Measurements from ENCODE around the gene METTL9. TPM values are rescaled to one million over a fixed set of nuclear protein-coding genes. Genes with fewer than 3 reads are reported as not detected.

METTL9 gene
- total RNA-seq, 1 experiment from 2014 or later, result 125 TPM

DNA sequence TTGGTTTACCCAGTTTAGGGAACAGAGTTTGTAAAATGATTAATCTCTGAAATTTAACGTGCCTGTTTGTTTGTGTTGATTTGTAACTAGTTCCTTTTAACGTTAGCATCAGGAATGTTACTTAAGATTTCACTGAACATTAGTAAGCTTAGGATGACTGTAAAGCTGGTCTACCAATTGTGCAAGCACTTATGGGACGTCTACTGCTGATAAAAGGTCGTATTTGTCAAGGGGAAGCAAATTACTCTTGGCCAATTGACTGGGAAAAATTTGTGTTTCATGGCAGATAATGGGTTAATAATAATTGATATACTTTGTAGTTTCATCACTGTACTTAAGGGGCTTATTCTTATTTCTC, 11.8 kb downstream of the METTL9 start:
- H3K27me3 ChIP-seq, result no peaks in the 10 kb centered on the region
- no peak overlapping the region for H3K4me3 ChIP-seq
- H3K27ac ChIP-seq, result no peak overlapping the region
- no peaks in the 10 kb centered on the region for H3K9me3 ChIP-seq (replicated peaks)
- H3K36me3 ChIP-seq, result peaks cover 4% of the 10 kb centered on the region; the same call in 1 of the 2 replicates
- H3K4me1 ChIP-seq, result no peaks in the 10 kb centered on the region
- no peak for DNase-seq

DNA sequence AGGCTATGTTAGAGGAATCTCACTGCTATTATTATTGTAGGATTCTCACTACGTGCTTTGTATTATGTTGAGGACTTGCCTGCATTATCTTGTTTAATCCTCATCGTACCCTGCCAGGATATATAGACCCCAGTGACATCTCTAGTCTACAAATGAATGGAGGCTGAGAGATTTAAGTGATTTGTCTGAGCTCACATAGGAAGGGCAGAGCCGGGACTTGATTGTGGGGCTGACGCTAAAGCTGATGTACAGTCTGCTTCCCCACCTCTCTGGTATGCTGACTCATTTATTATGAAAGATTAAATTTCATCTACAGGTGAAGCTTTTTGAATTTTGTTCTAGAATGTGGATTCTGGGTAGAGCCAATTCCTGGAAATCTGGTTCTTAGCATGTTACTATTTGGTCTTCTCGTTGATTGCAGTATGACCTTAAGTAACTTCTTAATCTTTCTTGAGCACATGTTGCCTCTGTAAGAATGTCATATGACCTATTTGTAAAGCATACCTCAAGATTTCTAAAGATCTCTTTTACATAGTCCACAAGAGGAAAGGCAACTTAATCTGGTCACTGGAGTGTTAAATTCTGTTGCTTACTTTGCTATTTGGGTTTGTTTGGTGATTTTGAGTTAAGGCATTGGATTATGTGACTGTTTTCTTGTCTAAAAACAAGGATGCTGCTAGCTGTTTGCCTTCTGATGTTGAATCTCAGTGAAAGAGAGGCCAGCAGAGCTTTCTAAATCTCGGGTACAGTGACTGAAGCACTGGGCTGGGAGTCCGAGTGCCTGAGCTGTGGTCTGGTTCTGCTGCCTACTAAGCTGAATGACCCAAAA, 12.4 kb downstream of the METTL9 start:
- Histone ChIP-seq H3K4me1 (no peaks in the 10 kb centered on the region), H3K4me3 (no peak overlapping the region), H3K36me3 (peaks cover 4% of the 10 kb centered on the region; the same call in 1 of the 2 replicates), H3K27me3 (no peaks in the 10 kb centered on the region), H3K27ac (no peak overlapping the region), H3K9me3 (replicated peaks) (no peaks in the 10 kb centered on the region)
- no peak for DNase-seq

DNA sequence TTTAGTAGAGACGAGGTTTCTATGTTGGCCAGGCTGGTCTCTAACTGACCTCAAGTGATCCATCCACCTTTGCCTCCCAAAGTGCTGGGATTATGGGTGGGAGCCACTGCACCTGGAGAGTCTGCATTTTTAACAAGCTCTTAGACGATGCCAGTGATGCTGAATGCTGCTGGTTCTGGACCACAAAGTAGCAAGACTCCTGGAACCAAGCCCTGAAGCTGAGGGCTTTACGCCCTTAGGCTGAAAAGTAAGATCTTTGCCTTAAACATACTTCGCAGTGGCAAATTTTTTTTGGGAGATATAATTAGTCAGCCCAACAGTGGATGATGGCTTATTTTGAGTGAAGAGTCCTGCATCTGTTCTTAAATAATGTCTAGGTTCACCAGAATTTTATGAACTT, 14.0 kb downstream of the METTL9 start:
- no peak for DNase-seq
- no peak overlapping the region for H3K4me3 ChIP-seq
- no peaks in the 10 kb centered on the region for H3K9me3 ChIP-seq (replicated peaks)
- H3K36me3 ChIP-seq, result peaks cover 7% of the 10 kb centered on the region; the same call in 1 of the 2 replicates
- H3K4me1 ChIP-seq, result no peaks in the 10 kb centered on the region
- no peaks in the 10 kb centered on the region for H3K27me3 ChIP-seq
- no peak overlapping the region for H3K27ac ChIP-seq

DNA sequence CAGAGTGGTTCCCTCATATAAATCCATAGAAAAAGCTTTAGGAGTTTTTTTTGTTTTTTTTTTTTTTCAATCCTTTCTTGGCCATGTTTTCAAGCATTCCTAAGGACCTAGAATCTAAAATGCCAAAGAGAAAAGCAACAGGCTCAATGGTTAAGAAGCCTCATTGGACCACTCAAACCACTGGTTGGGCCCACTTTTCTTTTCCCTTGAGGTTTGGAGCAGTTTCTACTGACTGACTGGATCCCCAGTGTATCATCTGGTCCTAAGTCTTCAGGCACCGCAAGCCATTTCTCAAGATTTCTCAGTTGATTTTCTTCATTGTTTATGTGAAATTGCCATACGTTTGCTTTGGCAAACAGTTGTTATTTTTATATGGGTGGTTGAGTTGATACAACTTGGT, 14.4 kb downstream of the METTL9 start:
- H3K27ac ChIP-seq, result no peak overlapping the region
- no peaks in the 10 kb centered on the region for H3K27me3 ChIP-seq
- H3K36me3 ChIP-seq, result peaks cover 7% of the 10 kb centered on the region; the same call in 1 of the 2 replicates
- H3K4me3 ChIP-seq, result no peak overlapping the region
- no peak for DNase-seq
- no peaks in the 10 kb centered on the region for H3K9me3 ChIP-seq (replicated peaks)
- H3K4me1 ChIP-seq, result no peaks in the 10 kb centered on the region

DNA sequence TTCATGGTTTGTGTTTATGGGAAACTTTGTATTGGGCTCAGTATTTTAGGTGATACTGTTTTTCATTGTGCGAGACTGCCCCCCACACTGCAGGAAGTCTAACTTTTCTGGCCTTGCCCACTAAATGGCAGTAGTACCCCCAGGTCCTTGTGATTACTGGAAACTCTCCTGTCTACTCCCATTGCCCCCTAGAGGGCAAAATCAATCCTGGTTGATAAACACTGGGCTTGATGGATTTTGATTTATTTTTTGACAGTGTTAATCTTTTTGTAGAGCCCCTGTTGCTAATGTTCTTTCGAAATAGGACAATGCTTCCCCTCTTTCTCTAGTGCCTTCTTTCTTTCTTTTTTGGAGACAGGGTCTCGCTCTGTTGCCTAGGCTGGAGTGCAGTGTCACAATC, 15.5 kb downstream of the METTL9 start:
- Histone ChIP-seq H3K4me3 (no peak overlapping the region), H3K36me3 (peaks cover 7% of the 10 kb centered on the region; the same call in 1 of the 2 replicates), H3K4me1 (no peaks in the 10 kb centered on the region), H3K27me3 (no peaks in the 10 kb centered on the region), H3K27ac (no peak overlapping the region), H3K9me3 (replicated peaks) (no peaks in the 10 kb centered on the region)
- no peak for DNase-seq

DNA sequence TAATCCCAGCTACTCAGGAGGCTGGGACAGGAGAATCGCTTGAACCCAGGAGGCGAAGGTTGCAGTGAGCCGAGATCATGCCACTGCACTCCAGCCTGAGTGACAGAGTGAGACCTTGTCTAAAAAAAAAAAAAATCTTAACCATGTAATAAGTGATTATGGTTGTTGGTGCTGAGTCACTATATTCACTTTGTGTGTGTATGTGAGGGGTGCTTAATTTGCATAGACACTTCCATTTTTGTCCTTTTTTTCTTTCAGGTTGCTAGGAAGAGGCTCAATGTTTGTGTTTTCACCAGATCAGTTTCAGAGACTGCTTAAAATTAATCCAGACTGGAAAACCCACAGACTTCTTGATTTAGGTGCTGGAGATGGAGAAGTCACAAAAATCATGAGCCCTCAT, 18.2 kb downstream of the METTL9 start:
- Histone ChIP-seq H3K4me3 (no peak overlapping the region), H3K36me3 (peaks cover 14% of the 10 kb centered on the region), H3K27ac (no peak overlapping the region), H3K4me1 (no peaks in the 10 kb centered on the region), H3K9me3 (replicated peaks) (no peaks in the 10 kb centered on the region), H3K27me3 (no peaks in the 10 kb centered on the region)
- no peak for DNase-seq

DNA sequence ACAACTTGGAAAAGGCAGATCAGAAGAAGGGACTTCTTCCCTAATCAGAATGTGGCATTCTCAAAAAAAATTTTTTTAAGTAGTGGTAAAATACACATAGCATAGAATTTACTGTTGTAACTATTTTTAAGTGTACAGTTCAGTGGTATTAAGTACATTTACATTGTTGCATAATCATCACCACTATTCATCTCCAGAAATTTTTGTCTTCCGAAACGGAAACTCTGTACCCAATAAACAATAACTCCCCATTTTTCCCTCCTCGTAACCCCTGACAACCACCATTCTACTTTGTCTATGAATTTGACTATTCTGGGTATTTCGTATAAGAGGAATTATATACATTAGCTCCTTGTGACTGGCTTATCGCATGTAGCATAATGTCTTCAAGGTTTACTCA, 18.9 kb downstream of the METTL9 start:
- H3K27me3 ChIP-seq, result no peaks in the 10 kb centered on the region
- H3K4me1 ChIP-seq, result no peaks in the 10 kb centered on the region
- no peaks in the 10 kb centered on the region for H3K9me3 ChIP-seq (replicated peaks)
- no peak for DNase-seq
- H3K36me3 ChIP-seq, result peaks cover 14% of the 10 kb centered on the region
- H3K4me3 ChIP-seq, result no peak overlapping the region
- no peak overlapping the region for H3K27ac ChIP-seq

DNA sequence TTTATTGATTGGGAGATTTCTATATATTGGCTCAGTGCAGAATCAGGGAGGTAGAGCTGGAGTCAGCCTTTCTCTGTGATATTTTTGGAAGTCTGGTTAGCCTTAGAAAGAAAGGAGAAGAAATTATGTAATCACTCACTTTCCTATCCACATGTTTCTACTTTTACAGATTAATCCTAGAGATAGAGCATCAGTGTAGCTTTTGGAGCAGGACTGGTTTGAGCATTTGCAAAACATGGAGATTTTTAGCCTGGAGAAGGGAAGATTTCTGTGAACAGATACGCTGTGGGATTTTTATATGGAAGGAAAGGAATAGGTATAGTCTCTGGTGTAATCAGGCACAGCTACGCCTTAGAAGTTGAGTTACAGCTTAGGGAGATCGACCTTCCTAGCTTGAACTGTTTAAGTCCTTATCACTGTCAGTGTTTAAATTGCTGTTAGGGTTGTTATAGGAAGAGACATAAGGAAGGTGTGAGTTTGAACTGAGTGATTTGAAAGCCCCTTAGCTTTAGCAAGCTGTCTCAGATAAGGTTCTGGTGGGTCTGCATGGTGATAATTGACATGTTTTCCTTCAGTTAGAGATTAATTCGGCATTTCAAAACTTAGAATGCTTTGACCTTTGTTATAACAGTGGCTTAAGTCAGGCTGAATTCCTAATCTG, 20.5 kb downstream of the METTL9 start:
- no peak for DNase-seq
- Histone ChIP-seq H3K4me3 (no peak overlapping the region), H3K27ac (no peak overlapping the region), H3K4me1 (no peaks in the 10 kb centered on the region), H3K27me3 (no peaks in the 10 kb centered on the region), H3K36me3 (peaks cover 10% of the 10 kb centered on the region), H3K9me3 (replicated peaks) (no peaks in the 10 kb centered on the region)

DNA sequence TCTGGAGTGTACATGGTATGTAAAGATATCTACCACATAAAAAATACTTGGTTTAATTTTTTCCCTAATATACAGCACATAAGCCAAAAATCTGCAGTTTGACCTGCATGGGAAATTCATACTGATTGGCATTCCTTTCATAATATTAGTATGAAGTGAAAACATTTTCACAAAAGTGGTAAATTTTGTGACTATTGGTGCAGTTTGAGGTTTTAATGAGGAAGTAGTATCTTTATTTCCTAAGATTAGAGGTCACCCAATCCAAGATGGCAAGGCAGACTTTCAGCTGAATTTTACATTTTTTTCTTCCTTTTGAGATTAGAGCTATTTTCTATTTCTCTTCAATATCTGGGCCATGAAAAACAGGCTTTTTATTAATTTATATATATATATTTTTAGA, 21.2 kb downstream of the METTL9 start:
- H3K9me3 ChIP-seq (replicated peaks), result no peaks in the 10 kb centered on the region
- DNase-seq, result no peak
- no peak overlapping the region for H3K27ac ChIP-seq
- no peaks in the 10 kb centered on the region for H3K27me3 ChIP-seq
- H3K4me1 ChIP-seq, result no peaks in the 10 kb centered on the region
- no peak overlapping the region for H3K4me3 ChIP-seq
- H3K36me3 ChIP-seq, result peaks cover 10% of the 10 kb centered on the region

DNA sequence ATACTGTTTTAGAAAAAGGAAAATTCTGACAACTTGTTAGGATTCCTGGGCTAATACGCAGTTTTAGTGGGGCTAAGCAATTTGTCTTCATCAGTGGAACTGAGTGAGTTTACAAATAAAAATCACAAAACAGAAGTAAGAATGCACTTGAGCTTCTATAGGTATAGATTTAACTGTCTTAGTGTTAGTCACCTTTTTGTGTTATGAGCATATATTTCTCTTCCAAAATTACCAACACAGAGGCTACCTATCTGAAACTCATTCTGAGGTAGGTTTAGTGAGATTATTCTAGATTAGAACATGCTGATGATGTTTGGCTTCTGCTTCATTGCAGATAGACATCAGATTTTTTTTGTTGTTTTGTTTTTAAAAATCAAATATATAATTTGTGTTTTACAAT, 23.2 kb downstream of the METTL9 start:
- Histone ChIP-seq H3K4me1 (no peaks in the 10 kb centered on the region), H3K27ac (no peak overlapping the region), H3K27me3 (no peaks in the 10 kb centered on the region), H3K4me3 (no peak overlapping the region), H3K36me3 (peaks cover 10% of the 10 kb centered on the region), H3K9me3 (replicated peaks) (no peaks in the 10 kb centered on the region)
- DNase-seq, result no peak

DNA sequence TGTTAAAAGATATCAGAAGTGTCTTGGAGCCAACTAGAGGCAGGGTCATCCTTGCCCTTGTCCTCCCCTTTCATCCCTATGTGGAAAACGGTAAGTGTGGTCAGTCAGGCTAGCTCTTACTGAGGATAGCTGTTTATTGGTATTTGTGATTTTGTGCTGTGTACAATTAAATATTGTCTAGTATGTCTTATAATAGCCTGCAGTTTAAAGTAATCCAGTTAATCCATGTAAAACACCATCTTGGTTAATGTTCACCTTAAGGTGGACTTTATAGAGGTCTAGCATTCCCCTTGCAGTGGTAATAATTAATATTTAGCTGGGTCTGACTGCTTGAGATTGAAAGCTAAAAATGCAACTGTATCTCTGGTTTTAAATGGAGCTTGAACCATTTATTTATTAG, 25.6 kb downstream of the METTL9 start:
- H3K9me3 ChIP-seq (replicated peaks), result no peaks in the 10 kb centered on the region
- no peaks in the 10 kb centered on the region for H3K4me1 ChIP-seq
- no peaks in the 10 kb centered on the region for H3K27me3 ChIP-seq
- no peak overlapping the region for H3K27ac ChIP-seq
- peaks cover 18% of the 10 kb centered on the region for H3K36me3 ChIP-seq
- no peak for DNase-seq
- no peak overlapping the region for H3K4me3 ChIP-seq

DNA sequence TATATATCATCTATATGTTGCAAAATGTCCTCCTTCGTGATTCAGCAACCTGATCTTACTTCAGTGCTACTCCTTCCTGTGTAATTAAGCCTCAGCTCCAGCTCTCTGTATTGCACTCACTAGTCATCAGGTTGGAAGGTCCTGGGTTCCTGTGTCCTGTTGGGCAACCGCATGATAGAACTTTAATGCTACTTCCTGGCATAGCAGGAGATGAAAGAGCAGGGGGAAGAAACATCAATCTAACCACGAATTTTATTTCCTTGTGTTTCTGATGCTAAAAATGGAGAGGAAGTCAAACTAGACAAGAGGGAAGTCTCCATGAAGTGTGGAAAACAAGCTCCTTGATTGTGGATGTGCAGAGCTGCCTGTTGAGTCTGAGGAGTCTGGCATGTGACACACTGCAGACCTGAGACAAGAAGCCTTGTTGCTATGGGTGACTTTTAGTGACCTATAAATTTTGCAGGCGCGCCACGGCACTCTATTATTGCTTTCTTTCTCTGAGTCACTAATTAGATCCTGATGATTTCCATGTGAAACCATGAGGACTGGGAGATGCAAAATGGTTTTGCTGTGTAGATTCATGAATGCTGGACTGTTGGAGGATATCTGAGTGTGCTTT, 27.4 kb downstream of the METTL9 start:
- Histone ChIP-seq H3K4me1 (no peaks in the 10 kb centered on the region), H3K36me3 (peaks cover 10% of the 10 kb centered on the region), H3K9me3 (replicated peaks) (no peaks in the 10 kb centered on the region), H3K27me3 (no peaks in the 10 kb centered on the region), H3K4me3 (no peak overlapping the region), H3K27ac (no peak overlapping the region)
- no peak for DNase-seq

DNA sequence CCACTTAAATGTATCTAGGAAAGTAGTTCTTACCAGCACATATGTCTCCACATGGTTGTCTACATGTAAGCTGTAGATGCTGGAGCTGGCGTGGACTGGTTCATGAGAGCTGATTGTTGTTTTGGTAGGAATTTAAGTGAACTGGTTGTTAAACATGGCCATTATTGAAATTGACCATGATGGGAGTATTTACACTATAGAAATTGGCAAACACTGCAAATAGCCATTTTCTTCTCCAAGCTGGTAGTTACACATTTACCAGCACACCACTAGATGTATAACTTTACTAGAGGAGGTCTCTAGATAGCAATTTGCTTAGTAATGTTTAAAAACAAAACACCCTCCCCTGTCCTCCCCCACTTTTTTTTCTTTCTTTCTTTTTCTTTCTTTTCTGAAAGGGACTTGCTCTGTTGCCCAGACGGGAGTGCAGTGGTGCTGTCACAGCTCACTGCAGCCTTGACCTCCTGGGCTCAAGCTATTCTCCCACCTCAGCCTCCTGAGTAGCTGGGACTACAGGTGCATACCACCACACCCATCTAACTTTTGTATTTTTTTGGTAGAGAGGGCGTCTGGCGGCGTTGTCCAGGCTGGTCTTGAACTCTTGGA, 28.8 kb downstream of the METTL9 start:
- H3K4me1 ChIP-seq, result no peaks in the 10 kb centered on the region
- no peak overlapping the region for H3K4me3 ChIP-seq
- no peaks in the 10 kb centered on the region for H3K27me3 ChIP-seq
- peaks cover 10% of the 10 kb centered on the region for H3K36me3 ChIP-seq
- no peak overlapping the region for H3K27ac ChIP-seq
- DNase-seq, result no peak
- H3K9me3 ChIP-seq (replicated peaks), result no peaks in the 10 kb centered on the region

DNA sequence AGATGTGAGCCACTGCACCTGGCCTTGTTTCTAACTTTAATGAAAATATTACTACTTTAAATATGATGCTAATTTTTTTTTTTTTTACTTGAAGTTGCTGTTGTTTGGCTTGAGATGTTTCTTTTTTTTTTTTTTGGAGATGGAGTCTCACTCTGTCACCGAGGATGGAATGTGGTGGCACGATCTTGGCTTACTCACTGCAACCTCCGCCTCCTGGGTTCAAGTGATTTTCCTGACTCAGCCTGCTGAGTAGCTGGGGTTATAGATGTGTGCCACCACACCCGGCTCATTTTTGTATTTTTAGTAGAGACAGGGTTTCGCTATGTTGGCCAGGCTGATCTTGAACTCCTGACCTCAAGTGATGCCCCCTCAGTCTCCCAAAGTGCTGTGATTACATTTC, 29.4 kb downstream of the METTL9 start:
- Histone ChIP-seq H3K9me3 (replicated peaks) (no peaks in the 10 kb centered on the region), H3K27me3 (no peaks in the 10 kb centered on the region), H3K4me3 (no peak overlapping the region), H3K4me1 (no peaks in the 10 kb centered on the region), H3K36me3 (peaks cover 10% of the 10 kb centered on the region), H3K27ac (no peak overlapping the region)
- no peak for DNase-seq

Data from SJCRH30 (cell line).